Measurements from ENCODE around the gene CFAP53. TPM values are rescaled to one million over a fixed set of nuclear protein-coding genes. Genes with fewer than 3 reads are reported as not detected.

The CFAP53 gene
- total RNA-seq, 1 donor from 2014 or later: 0.16 TPM

- peaks cover 17% of the 10 kb centered on the region for H3K4me1 ChIP-seq
- H3K9me3 ChIP-seq (replicated peaks): no peaks in the 10 kb centered on the region
- H3K4me3 ChIP-seq: no peak overlapping the region
- H3K27ac ChIP-seq (replicated peaks): no peak overlapping the region
- DNase-seq: peak; percentile 12
- no peaks in the 10 kb centered on the region for H3K27me3 ChIP-seq (ENCODE audit: low read depth)
- no peak for TF ChIP-seq CTCF (IDR thresholded peaks at IDR 0.05; ENCODE audit: borderline replicate concordance)
- H3K36me3 ChIP-seq: peaks cover 91% of the 10 kb centered on the region
- intact Hi-C loops (cut with micrococcal nuclease): no loop called here
Measured at GRCh38 chr18:50274044-50274442, 7.7 kb upstream of the CFAP53 start.

DNA sequence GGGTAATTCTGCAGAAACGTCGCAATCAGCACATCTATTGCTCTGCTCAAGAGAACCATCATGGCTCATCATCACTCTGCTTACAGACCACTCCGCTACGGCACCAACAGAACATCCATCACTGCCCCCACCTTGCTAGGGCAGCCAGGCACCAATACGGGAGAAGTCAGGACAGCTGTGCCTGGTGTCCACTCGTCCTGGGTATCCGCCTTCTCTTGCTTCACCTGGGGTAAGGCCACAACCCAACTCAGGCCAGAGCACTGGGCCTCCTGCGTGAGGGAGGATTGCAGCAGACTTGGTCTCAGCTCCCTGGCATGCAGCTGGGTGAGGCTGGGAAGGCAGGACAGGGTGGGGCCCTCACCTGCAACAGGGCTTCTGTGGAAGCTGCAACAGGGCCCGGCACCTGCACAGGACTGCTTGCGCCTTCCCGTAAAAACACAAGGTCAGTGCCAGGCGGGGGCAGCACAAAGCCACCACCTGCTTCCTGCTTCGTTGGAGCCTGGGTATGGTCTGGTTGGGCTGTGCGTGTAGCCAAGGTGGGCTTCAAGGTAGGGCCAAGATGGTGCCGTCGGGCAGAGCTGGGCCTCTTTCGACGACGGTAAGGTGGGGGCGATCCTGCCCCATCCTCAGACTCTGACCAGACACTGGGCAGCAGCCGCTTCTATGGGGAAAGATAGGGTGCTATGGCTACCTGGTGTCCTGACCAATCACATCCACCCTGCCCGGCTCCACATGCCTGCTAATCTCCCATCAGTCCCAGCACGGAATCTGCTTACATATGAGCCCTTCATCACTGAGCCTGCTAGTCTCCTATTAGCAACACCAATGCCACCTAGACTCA is 7.1 kb upstream of the CFAP53 start:
- H3K27me3 ChIP-seq (ENCODE audit: low read depth): no peaks in the 10 kb centered on the region
- DNase-seq: peak; percentile 11
- H3K9me3 ChIP-seq (replicated peaks): no peaks in the 10 kb centered on the region
- H3K36me3 ChIP-seq: peaks cover 91% of the 10 kb centered on the region
- H3K4me1 ChIP-seq: peaks cover 17% of the 10 kb centered on the region
- no peak for TF ChIP-seq CTCF (IDR thresholded peaks at IDR 0.05; ENCODE audit: borderline replicate concordance)
- H3K4me3 ChIP-seq: no peak overlapping the region
- no peak overlapping the region for H3K27ac ChIP-seq (replicated peaks)
- intact Hi-C loops (cut with micrococcal nuclease): no loop called here

DNA sequence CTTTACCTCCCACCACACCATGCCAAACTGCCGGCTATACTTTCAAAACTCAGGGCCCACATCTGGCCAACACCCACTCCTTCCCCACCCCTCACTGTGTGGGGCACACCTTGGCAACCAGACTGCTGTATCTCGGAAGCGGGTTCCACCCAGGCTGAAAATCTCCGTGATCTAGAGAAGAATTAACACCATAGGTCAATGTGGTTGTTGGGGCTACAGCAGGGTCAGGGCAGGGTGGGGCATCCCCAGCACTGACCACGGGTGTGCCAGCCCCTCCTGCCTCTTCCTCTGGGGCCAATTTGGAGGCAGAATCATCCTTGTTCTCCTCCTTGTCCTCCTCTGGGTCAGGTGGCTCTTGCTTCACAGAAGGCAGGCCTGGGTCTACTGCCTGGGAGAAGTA is 6.3 kb upstream of the CFAP53 start:
- TF ChIP-seq CTCF (IDR thresholded peaks at IDR 0.05; ENCODE audit: borderline replicate concordance): no peak
- intact Hi-C loops (cut with micrococcal nuclease): no loop called here
- H3K27me3 ChIP-seq (ENCODE audit: low read depth): no peaks in the 10 kb centered on the region
- H3K9me3 ChIP-seq (replicated peaks): no peaks in the 10 kb centered on the region
- H3K36me3 ChIP-seq: peaks cover 84% of the 10 kb centered on the region
- no peak for DNase-seq
- H3K4me3 ChIP-seq: no peak overlapping the region
- no peak overlapping the region for H3K27ac ChIP-seq (replicated peaks)
- peaks cover 26% of the 10 kb centered on the region for H3K4me1 ChIP-seq

DNA sequence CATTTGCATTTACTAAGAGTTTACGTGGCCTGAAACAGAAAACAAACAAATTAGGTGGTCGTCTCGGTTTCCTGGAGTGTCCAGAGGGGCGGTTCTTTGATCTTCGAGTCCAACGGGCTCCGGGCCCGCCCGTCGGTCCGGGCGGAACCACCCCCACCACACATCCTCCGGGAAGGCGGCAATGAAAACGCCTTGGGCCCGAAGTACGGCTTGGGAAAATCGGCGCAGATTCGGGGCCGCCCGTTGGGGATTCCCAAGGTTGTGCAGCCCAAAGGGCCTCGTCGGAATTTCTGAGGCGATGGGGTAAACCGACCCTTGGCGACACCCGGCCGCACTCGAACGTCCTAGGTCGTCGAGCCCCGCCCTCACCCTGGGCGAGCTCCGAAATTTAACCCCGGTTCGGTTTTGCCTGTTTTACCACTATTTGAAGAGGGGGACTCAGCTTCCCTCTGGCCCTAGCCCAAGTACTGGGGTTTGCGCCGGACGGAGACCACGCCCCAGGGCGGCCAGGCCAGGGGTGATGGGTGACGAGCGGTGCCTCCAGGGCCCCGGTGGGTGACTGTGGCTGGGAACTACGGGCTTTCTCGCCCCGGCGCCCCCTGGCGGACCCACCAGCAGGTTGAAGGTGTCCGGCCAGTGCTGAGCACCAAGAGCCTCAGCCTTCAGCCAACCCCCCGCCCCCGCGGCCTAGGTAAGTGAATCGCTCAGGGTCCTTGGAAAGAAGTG is 1.9 kb upstream of the CFAP53 start:
- intact Hi-C loops (cut with micrococcal nuclease): no loop called here
- Histone ChIP-seq H3K9me3 (replicated peaks) (no peaks in the 10 kb centered on the region), H3K27me3 (ENCODE audit: low read depth) (no peaks in the 10 kb centered on the region)

GRCh38 chr18:50262977-50263376 is 3.3 kb downstream of the CFAP53 start:
- intact Hi-C loops (cut with micrococcal nuclease): no loop called here
- Histone ChIP-seq H3K4me3 (no peak overlapping the region), H3K4me1 (peaks cover 23% of the 10 kb centered on the region), H3K27me3 (ENCODE audit: low read depth) (no peaks in the 10 kb centered on the region), H3K9me3 (replicated peaks) (peaks cover 5% of the 10 kb centered on the region), H3K27ac (replicated peaks) (no peak overlapping the region), H3K36me3 (no peaks in the 10 kb centered on the region)
- no peak for DNase-seq
- no peak for TF ChIP-seq CTCF (IDR thresholded peaks at IDR 0.05; ENCODE audit: borderline replicate concordance)

More for the DNA sequence above, 1.9 kb upstream of the CFAP53 start:
- TF ChIP-seq CTCF (IDR thresholded peaks at IDR 0.05; ENCODE audit: borderline replicate concordance): peak; percentile 81
- Histone ChIP-seq H3K27ac (replicated peaks) (peak overlapping the region; percentile 89), H3K36me3 (peaks cover 41% of the 10 kb centered on the region), H3K4me1 (peaks cover 45% of the 10 kb centered on the region), H3K4me3 (peak overlapping the region; percentile 69)
- DNase-seq: peak; percentile 89

Measured in left ventricle myocardium inferior (tissue), 1 donor.